GM21526 (cell line): Measurements from ENCODE around the gene KCNIP4.

ENCODE experiments used
- ATAC-seq: cut with Tn5 transposase; IDR thresholded peaks from one replicate; pipeline ENCODE4 v1.9.1; 2021; ENCODE audit warnings: moderate library complexity; ENCODE audit not compliant: unreplicated experiment, low FRiP score

The KCNIP4 gene

GRCh38 chr4:21856754-21857153 lies 91.8 kb downstream of the KCNIP4 start:
- no peak for ATAC-seq

- ATAC-seq, result no peak
Observed at GRCh38 chr4:21856301-21856700, 92.3 kb downstream of the KCNIP4 start.

- no peak for ATAC-seq
Observed at GRCh38 chr4:21849077-21849476, 99.5 kb downstream of the KCNIP4 start.

- ATAC-seq, result no peak
Observed at GRCh38 chr4:21848021-21848420, 100.6 kb downstream of the KCNIP4 start.

- ATAC-seq, result no peak
Observed at GRCh38 chr4:21845663-21846062, 102.9 kb downstream of the KCNIP4 start.

- ATAC-seq, result no peak
Observed at GRCh38 chr4:21835712-21836111, 112.9 kb downstream of the KCNIP4 start.

- ATAC-seq, result no peak
Observed at GRCh38 chr4:21830272-21830671, 118.3 kb downstream of the KCNIP4 start.

GRCh38 chr4:21827575-21827974 lies 121.0 kb downstream of the KCNIP4 start:
- no peak for ATAC-seq

- no peak for ATAC-seq
Observed at GRCh38 chr4:21826071-21826470, 122.5 kb downstream of the KCNIP4 start.

GRCh38 chr4:21819086-21819485 lies 129.5 kb downstream of the KCNIP4 start:
- ATAC-seq, result no peak

- ATAC-seq, result no peak
Observed at GRCh38 chr4:21815651-21816377, 132.8 kb downstream of the KCNIP4 start.

- no peak for ATAC-seq
Observed at GRCh38 chr4:21811565-21811964, 137.0 kb downstream of the KCNIP4 start.

GRCh38 chr4:21806991-21807390 lies 141.6 kb downstream of the KCNIP4 start:
- ATAC-seq, result no peak

GRCh38 chr4:21802406-21802805 lies 146.2 kb downstream of the KCNIP4 start:
- no peak for ATAC-seq

GRCh38 chr4:21801661-21802385 lies 146.7 kb downstream of the KCNIP4 start:
- no peak for ATAC-seq

- ATAC-seq, result no peak
Observed at GRCh38 chr4:21795091-21795490, 153.5 kb downstream of the KCNIP4 start.

- ATAC-seq, result no peak
Observed at GRCh38 chr4:21792736-21793135, 155.8 kb downstream of the KCNIP4 start.

GRCh38 chr4:21790438-21791029 lies 158.0 kb downstream of the KCNIP4 start:
- ATAC-seq, result no peak

- ATAC-seq, result no peak
Observed at GRCh38 chr4:21780148-21780547, 168.4 kb downstream of the KCNIP4 start.

- ATAC-seq, result no peak
Observed at GRCh38 chr4:21778702-21779101, 169.9 kb downstream of the KCNIP4 start.

- no peak for ATAC-seq
Observed at GRCh38 chr4:21775703-21776102, 172.9 kb downstream of the KCNIP4 start.
